HG02610 (cell line): ENCODE data around the gene ZFAND6.

Source experiments
- ATAC-seq: cut with Tn5 transposase; IDR thresholded peaks from one replicate; pipeline ENCODE4 v1.9.1; 2021; ENCODE audit warnings: mild to moderate bottlenecking, moderate library complexity; ENCODE audit not compliant: unreplicated experiment

The ZFAND6 gene

GRCh38 chr15:80167936-80168335 is 108.5 kb downstream of the ZFAND6 start:
- ATAC-seq, result no peak

DNA sequence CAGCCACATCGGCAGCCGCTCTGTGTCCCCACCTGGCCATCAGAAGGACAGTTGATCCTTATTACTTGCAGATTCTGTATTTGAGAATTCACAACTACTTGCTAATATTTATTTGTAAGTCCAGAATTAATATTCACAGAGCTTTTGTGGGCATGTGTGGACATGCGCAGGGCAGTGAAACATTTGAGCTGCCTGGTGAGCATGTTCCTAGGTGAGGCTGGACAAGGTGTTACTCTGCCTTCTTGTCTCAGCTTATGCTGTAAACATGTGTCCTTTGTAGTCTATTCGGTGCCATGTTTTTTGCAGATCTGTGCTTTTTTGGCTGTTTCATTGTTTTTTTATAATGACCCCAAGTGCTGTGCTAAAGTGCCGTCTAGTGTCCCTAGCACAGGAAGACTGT is 108.9 kb downstream of the ZFAND6 start:
- no peak for ATAC-seq

DNA sequence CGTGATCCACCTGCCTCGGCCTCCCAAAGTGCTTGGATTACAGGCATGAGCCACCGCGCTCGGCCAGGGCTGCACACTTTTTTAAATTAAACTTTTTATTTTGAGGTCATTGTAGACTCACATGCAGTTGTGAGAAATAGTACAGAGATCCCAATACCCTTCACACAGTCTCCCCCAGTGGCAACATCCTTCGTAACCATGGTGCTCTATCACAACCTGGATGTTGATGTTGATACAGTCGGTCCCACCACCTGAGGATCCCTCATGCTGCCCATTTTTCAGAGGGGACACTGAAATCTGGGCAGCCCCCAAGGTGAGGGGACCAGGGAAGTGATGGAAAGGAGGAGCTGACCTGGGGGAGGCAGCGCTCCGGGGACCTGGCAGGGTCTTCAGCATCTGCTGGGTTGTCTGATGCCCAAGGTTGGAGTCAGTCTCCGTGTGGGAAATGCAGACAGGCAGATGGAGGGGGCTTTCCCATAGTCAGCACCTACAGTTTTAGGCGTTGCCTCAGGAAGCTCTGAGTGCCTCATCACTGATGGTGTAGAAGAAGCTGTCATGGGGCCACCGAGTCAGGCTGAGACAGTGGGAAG is 110.4 kb downstream of the ZFAND6 start:
- no peak for ATAC-seq

DNA sequence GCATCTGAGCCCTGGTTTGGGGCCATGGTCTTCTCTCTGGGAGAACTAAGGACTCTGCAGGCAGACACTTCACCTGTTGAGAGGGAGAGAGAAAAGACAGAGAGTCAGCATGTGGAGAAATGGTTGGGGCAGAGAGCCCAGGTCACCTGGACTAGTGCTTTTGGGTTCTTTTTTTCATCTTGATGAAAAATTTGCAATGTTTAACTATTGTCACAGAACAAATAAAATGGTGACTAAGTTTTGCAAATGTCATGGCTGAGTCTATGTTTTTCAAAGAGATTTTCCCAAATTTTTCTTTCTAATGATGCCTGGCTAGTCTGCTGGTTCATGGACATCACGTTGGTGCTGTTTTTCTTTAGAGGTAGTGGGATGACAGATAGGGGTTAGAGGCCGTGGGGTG is 111.1 kb downstream of the ZFAND6 start:
- ATAC-seq, result no peak

DNA sequence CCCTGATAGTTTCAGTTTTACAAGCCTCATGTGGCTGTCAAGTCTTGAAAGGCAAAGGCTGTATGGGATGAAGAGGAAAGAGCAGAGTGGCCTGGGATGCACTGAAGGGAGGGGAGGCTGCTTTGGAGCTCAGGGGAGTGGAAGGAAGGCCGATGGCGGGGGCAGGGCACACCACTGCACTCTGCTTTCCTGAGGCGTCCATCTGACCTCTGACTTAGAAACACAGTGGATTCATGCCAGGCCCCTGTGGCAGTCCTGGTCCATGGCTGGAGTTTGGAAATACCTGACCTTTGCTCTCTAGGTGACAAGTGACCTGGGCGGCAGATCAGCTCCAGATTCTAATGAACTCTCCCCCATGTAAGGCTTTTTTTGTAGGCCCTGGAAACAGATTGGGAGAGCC is 112.3 kb downstream of the ZFAND6 start:
- ATAC-seq, result no peak

GRCh38 chr15:80172401-80172800 is 112.9 kb downstream of the ZFAND6 start:
- ATAC-seq, result no peak

DNA sequence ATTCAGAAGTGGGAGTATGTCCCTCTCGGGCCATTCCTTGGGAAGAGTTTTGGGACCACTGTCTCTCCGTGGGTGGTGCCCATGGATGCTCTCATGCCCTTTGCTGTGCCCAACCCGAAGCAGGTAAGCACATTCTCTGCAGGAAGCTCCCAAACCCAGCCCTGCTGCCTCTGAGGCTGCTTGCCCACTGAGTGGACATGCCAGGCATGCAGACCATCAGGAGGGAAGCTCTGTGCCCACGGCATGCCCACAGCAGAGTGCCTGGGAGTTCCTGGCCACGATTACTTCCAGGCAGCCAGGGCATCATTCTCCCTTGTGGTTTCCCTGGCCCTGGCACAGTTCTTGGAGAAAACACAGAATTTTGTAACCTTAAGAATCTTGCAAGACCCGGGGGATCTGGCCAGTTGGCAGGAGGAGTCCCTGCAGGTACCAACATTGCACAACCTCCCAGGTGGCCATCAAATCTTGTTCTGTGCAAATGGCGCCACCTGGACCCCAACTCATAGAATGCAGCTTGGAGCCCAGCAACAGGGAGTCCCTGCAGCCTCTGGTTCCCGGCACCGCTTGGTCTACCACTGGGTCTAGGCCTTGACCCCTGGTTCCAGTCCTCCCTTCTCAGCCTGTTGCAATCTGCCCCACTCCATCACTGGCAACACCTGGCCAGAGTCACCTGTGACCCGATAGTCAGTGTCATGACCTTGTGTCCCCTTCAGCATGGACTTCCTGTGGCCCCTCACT is 113.7 kb downstream of the ZFAND6 start:
- no peak for ATAC-seq

- no peak for ATAC-seq
Measured at GRCh38 chr15:80174017-80174746, 114.7 kb downstream of the ZFAND6 start.

DNA sequence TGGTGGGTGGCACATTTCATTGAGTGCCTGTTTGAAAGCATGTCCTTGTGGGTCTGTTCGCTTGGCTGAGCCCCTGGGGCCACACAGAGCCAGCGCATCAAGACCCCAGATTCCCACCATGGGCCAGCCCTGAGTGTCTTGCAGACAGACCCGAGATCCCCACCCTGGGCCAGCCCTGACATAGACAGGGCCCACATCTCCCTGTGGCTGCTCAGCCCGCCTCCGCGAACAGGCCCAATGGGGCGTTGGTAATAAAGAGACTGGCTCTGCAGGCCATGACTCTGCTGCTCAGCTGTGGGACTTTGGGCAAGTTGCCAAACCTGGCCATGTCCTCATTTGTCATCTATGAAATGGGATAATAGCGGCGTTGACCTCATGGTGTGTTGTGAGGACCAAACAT is 116.0 kb downstream of the ZFAND6 start:
- no peak for ATAC-seq

- no peak for ATAC-seq
Measured at GRCh38 chr15:80176443-80176842, 117.0 kb downstream of the ZFAND6 start.

DNA sequence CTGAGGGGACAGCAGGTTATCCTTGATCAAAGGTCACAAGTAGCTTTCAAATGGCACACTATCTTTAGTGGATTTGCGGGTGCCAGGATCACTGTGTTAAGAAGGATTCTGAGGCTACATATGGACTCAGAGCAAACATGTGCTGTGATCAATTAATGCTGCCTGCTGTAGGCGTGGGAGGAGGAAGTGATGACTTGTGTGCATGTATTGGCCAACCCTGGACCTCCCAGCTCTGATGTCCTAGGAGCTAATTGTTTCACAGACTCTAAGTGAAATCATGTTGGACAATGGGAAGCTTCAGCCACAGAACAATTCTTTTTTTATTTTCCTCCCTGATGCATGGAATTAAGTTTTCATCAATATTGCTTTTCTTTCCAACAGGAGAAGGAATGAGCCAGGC is 117.7 kb downstream of the ZFAND6 start:
- no peak for ATAC-seq

DNA sequence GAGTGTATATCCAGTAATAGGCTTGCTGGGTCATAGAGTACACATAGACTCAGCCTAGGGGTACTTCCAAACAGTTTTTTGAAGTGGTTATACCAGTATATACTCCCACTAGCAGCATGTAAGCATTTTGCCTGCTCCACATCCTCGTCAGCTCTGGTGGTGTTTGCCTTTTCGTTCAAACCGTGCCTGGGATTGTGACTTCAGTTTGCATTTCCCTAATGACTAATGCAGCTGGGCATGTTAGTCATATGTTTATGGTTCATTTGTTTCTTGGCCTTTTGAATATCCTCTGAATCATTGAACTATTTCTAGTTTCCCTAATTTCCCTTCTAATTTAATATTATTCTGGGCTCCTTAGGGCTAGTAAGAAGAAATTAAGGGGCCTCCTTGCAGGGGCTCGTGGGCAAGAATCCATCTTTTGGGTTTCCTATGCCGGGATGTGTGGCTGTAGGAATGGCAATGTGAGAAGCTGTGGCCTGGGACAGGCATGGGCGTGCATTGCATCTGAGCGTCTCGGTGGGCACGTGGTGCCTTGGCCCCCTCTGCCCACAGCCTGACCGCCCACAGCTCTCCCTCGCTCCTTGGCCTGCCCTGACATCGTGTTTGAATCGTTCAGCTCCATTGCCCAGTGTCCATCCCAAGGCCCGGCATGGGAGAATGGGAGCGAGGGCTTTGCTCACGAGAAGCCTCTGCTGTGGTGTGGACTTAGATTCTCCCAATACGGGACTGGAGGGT is 119.7 kb downstream of the ZFAND6 start:
- ATAC-seq, result no peak

DNA sequence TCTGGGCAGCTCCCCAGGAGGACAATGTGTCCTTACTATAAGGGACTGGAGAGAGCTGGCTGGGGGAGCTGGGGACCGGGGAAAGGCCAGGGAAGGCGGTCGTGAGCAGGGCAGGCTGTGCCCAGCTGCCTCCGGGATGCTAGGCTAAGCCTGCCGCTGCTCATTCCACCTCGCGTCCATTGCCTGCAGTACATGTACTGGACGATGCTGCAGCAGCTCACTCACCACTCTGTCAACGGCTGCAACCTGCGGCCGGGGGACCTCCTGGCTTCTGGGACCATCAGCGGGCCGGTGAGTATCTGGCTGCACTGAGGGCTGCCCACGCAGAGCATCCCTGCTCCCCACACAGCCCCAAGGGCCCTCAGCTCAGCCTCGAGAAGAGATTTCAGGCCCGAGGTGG is 120.5 kb downstream of the ZFAND6 start:
- ATAC-seq, result no peak

DNA sequence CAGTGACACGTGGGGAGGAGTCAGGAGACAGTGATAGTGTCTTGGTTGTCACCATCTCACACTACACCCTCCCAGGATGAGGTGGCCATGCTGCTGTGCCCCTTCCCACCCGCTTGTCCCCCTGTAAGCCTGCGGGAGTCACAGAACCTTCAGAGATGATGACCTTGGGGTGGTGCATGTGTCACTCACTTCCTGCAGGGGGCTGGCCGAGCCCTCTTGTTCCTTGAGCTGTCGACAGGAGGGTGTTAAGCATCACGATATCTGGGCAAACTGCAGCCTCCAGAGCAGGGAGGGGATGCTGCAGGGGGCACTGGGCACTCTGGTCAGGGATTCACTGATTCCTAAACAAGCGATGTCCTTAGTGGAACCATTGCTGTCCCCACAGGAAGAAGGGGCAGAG is 121.0 kb downstream of the ZFAND6 start:
- no peak for ATAC-seq

DNA sequence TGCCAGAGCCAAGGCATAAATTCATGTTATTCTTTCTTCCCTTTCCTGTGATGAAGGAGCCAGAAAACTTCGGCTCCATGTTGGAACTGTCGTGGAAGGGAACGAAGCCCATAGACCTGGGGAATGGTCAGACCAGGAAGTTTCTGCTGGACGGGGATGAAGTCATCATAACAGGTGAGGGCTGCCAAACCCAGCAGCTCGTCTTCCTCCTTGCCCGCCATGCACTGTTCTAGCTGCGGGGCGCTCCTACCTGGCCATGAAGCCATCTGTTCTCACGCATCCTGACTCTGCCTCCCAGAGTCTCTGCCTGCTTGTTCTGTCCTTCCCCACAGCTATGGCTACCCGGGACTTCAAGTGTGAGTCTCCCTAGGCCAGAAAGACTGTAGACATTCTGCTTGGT is 121.5 kb downstream of the ZFAND6 start:
- no peak for ATAC-seq

GRCh38 chr15:80182611-80183261 is 123.3 kb downstream of the ZFAND6 start:
- no peak for ATAC-seq

DNA sequence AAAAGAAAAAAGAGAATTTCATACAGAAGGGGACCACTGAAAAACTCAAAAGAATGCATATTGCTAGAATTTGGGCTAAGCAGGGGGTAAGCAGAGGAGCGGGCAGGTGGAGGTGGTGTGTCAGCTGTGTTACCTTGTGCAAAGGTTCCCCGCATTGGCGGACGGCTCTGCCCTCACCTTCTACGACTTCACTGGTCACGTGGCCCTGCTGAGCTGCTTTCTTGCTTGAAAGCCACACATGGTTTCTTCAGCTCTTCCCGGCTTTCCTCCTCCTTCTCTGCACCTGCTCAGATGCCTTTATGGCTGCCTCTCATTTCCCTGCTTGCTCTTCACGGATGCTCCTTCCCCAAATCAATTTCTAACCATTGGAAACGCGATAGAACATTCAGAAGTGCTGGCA is 123.8 kb downstream of the ZFAND6 start:
- no peak for ATAC-seq

GRCh38 chr15:80183886-80184285 is 124.4 kb downstream of the ZFAND6 start:
- ATAC-seq, result no peak

GRCh38 chr15:80184554-80184953 is 125.1 kb downstream of the ZFAND6 start:
- no peak for ATAC-seq

- no peak for ATAC-seq
Measured at GRCh38 chr15:80185152-80185551, 125.7 kb downstream of the ZFAND6 start.

DNA sequence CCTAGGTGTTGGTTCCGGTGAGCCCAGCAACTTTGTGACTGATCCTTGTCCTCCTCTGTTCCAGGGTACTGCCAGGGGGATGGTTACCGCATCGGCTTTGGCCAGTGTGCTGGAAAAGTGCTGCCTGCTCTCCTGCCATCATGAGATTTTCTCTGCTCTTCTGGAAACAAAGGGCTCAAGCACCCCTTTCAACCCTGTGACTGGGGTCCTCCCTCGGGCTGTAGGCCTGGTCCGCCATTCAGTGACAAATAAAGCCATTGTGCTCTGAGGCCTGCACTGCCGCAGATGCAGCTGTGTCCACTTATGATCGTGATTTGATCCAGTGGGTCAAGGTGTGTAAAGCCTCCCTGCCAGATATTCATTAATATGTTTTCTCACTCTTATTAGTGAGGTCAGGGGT is 126.6 kb downstream of the ZFAND6 start:
- ATAC-seq, result no peak
